Endodermal cell (in vitro differentiated cells): ENCODE results near the gene SFXN5. TPM values are rescaled to one million over a fixed set of nuclear protein-coding genes. Genes with fewer than 3 reads are reported as not detected.

Source experiments
- DNase-seq: peaks from one replicate; pipeline ENCODE4 v3.0.0-alpha.2; 2017
- H3K27ac ChIP-seq: 2 replicates; pipeline ENCODE4 v1.5.1; 2013; ENCODE audit warnings: mild to moderate bottlenecking, low read depth, low read length, moderate library complexity
- H3K27me3 ChIP-seq: 2 replicates; pipeline ENCODE4 v1.6.1; 2013; ENCODE audit warnings: mild to moderate bottlenecking, low read length, moderate library complexity; ENCODE audit not compliant: insufficient read depth, control insufficient read depth, poor library complexity, severe bottlenecking
- H3K36me3 ChIP-seq: 2 replicates; pipeline ENCODE4 v1.7.0; 2013; ENCODE audit warnings: mild to moderate bottlenecking, low read length, moderate library complexity; ENCODE audit not compliant: control insufficient read depth, insufficient read depth
- H3K4me1 ChIP-seq: one replicate; pipeline ENCODE4 v1.7.0; 2013; ENCODE audit warnings: low read length; ENCODE audit not compliant: control insufficient read depth, insufficient read depth
- H3K4me3 ChIP-seq: 2 replicates; pipeline ENCODE4 v1.5.1; 2013; ENCODE audit warnings: mild to moderate bottlenecking, low read length, moderate library complexity
- H3K9ac ChIP-seq: 2 replicates; pipeline ENCODE4 v1.6.1; 2013; ENCODE audit warnings: mild to moderate bottlenecking, low read length, moderate library complexity; ENCODE audit not compliant: poor library complexity, severe bottlenecking; ENCODE audit errors: extremely low read depth
- H3K9me3 ChIP-seq: 2 replicates; pipeline ENCODE4 v1.6.1; 2013; ENCODE audit warnings: mild to moderate bottlenecking, low read length, moderate library complexity; ENCODE audit not compliant: control insufficient read depth
- H3K27ac Mint-ChIP-seq: 2 replicates; pipeline ENCODE4 v1.8.0; 2020; ENCODE audit warnings: mixed read lengths
- H3K27me3 Mint-ChIP-seq: 2 replicates; pipeline ENCODE4 v1.8.0; 2021; ENCODE audit warnings: mild to moderate bottlenecking, mixed read lengths; ENCODE audit not compliant: insufficient read depth
- H3K36me3 Mint-ChIP-seq: 2 replicates; pipeline ENCODE4 v1.8.0; 2020; ENCODE audit warnings: low read depth, mixed read lengths
- H3K4me1 Mint-ChIP-seq: 2 replicates; pipeline ENCODE4 v1.8.0; 2020; ENCODE audit warnings: mixed read lengths
- H3K4me3 Mint-ChIP-seq: 2 replicates; pipeline ENCODE4 v1.8.0; 2020; ENCODE audit warnings: mild to moderate bottlenecking, moderate library complexity, mixed read lengths
- H3K9me3 Mint-ChIP-seq: 2 replicates; pipeline ENCODE4 v1.8.0; 2020; ENCODE audit warnings: mild to moderate bottlenecking, mixed read lengths
- CTCF ChIP-seq: fragments of 200-600 bp; sonication (generic); conservative IDR thresholded peaks from 2 replicates; pipeline ENCODE4 v1.5.0; 2021; ENCODE audit warnings: antibody characterized with exemption, mild to moderate bottlenecking
- WGBS, 2 experiments: methylation state at CpG; one replicate each; pipeline versions ENCODE4 v1.1.5 to v1.1.7; 2013; ENCODE audit warnings: missing lambda C conversion rate in 2 of 2, mixed read lengths in 1 of 2; ENCODE audit not compliant: insufficient coverage in 1 of 2, insufficient read length in 1 of 2; 5-methylcytosine and 5-hydroxymethylcytosine counted together
- total RNA-seq, 2 donors: library from RNA; stranded (reverse); fragmentation: NEBNext Ultra II Directional in 1 of 2; extraction: Animal tissue kit (Norgen Biotek cat#: 25700) in 1 of 2; gene quantifications; 2 replicates in 1 of 2; 3 replicates in 1 of 2; pipeline ENCODE4 v1.2.1, GENCODE V29; 2021

The SFXN5 gene
- total RNA-seq, 2 donors from 2014 or later, result 30.7 to 32.8 TPM

GRCh38 chr2:72961853-72962468 is 109.6 kb downstream of the SFXN5 start:
- Mint-ChIP-seq H3K9me3 (no peaks in the 10 kb centered on the region), H3K4me3 (no peak overlapping the region), H3K27ac (no peak overlapping the region), H3K27me3 (no peaks in the 10 kb centered on the region), H3K36me3 (peaks cover 19% of the 10 kb centered on the region), H3K4me1 (peaks cover 22% of the 10 kb centered on the region)
- DNase-seq, result no peak
- Histone ChIP-seq H3K4me1 (peaks cover 10% of the 10 kb centered on the region), H3K27ac (no peak overlapping the region), H3K9me3 (no peaks in the 10 kb centered on the region), H3K27me3 (no peaks in the 10 kb centered on the region), H3K36me3 (no peaks in the 10 kb centered on the region), H3K9ac (no peak overlapping the region), H3K4me3 (no peak overlapping the region)
- no peak for TF ChIP-seq CTCF
- 75 to 88% methylated on average over 3 to 8 of the region's 8 CpGs for WGBS, 2 experiments

GRCh38 chr2:72961036-72961720 is 110.3 kb downstream of the SFXN5 start:
- 91 to 96% methylated on average over 20 to 27 of the region's 27 CpGs for WGBS, 2 experiments
- H3K4me3 ChIP-seq, result no peak overlapping the region
- Mint-ChIP-seq H3K4me3 (no peak overlapping the region), H3K9me3 (no peaks in the 10 kb centered on the region), H3K4me1 (peaks cover 22% of the 10 kb centered on the region), H3K27ac (no peak overlapping the region), H3K36me3 (peaks cover 20% of the 10 kb centered on the region), H3K27me3 (no peaks in the 10 kb centered on the region)
- H3K9me3 ChIP-seq, result no peaks in the 10 kb centered on the region
- no peaks in the 10 kb centered on the region for H3K36me3 ChIP-seq
- no peak for DNase-seq
- H3K4me1 ChIP-seq, result peaks cover 10% of the 10 kb centered on the region
- H3K27me3 ChIP-seq, result no peaks in the 10 kb centered on the region
- no peak overlapping the region for H3K9ac ChIP-seq
- TF ChIP-seq CTCF, result no peak
- H3K27ac ChIP-seq, result no peak overlapping the region

- Histone ChIP-seq H3K4me3 (no peak overlapping the region), H3K4me1 (peaks cover 10% of the 10 kb centered on the region), H3K27ac (no peak overlapping the region), H3K36me3 (no peaks in the 10 kb centered on the region), H3K27me3 (no peaks in the 10 kb centered on the region), H3K9ac (no peak overlapping the region), H3K9me3 (no peaks in the 10 kb centered on the region)
- Mint-ChIP-seq H3K36me3 (peaks cover 20% of the 10 kb centered on the region), H3K9me3 (no peaks in the 10 kb centered on the region), H3K27me3 (no peaks in the 10 kb centered on the region), H3K4me3 (no peak overlapping the region), H3K27ac (no peak overlapping the region), H3K4me1 (peaks cover 26% of the 10 kb centered on the region)
- WGBS, 2 experiments, result 95% methylated on average over 20 to 26 of the region's 26 CpGs
- no peak for TF ChIP-seq CTCF
- no peak for DNase-seq
Measured at GRCh38 chr2:72959995-72960981, 111.2 kb downstream of the SFXN5 start.
